Measurements from ENCODE around the gene SP2.
A peak's percentile ranks its signal among the peaks of the same experiment; 100 is the strongest.

SP2 gene

GRCh38 chr17:47967607-47968252 lies 71.7 kb downstream of the SP2 start:
- Mint-ChIP-seq H3K4me1 (ENCODE audit: low read depth) (peaks cover 18% of the 10 kb centered on the region), H3K36me3 (ENCODE audit: low read depth) (no peaks in the 10 kb centered on the region), H3K9me3 (no peaks in the 10 kb centered on the region), H3K4me3 (no peak overlapping the region), H3K27me3 (ENCODE audit: low read depth) (no peaks in the 10 kb centered on the region), H3K27ac (no peak overlapping the region)
- DNase-seq (ENCODE audit: low spot score): no peak

GRCh38 chr17:47968836-47969235 lies 72.8 kb downstream of the SP2 start:
- Mint-ChIP-seq H3K27ac (no peak overlapping the region), H3K4me1 (ENCODE audit: low read depth) (peaks cover 21% of the 10 kb centered on the region), H3K36me3 (ENCODE audit: low read depth) (peaks cover 1% of the 10 kb centered on the region), H3K27me3 (ENCODE audit: low read depth) (no peaks in the 10 kb centered on the region), H3K4me3 (no peak overlapping the region), H3K9me3 (no peaks in the 10 kb centered on the region)
- no peak for DNase-seq (ENCODE audit: low spot score)

- Mint-ChIP-seq H3K27me3 (ENCODE audit: low read depth) (no peaks in the 10 kb centered on the region), H3K27ac (peak overlapping the region; percentile 44), H3K36me3 (ENCODE audit: low read depth) (peaks cover 11% of the 10 kb centered on the region), H3K9me3 (no peaks in the 10 kb centered on the region), H3K4me1 (ENCODE audit: low read depth) (peaks cover 21% of the 10 kb centered on the region), H3K4me3 (peak overlapping the region; percentile 94)
- DNase-seq (ENCODE audit: low spot score): peak; percentile 6
These were observed 74.1 kb downstream of the SP2 start for GRCh38 chr17:47969930-47970724.

- Mint-ChIP-seq H3K36me3 (ENCODE audit: low read depth) (peaks cover 16% of the 10 kb centered on the region), H3K4me1 (ENCODE audit: low read depth) (peaks cover 21% of the 10 kb centered on the region), H3K9me3 (no peaks in the 10 kb centered on the region), H3K27me3 (ENCODE audit: low read depth) (no peaks in the 10 kb centered on the region), H3K4me3 (peak within 1 kb of the TSS; percentile 94), H3K27ac (peak within 1 kb of the TSS; percentile 91)
- DNase-seq (ENCODE audit: low spot score): peak; percentile 100
These were observed 74.9 kb downstream of the SP2 start, which contains the start of gene CDK5RAP3 for GRCh38 chr17:47970725-47971499. CDK5RAP3 (plus strand) TSS chr17:47971113; CDS start chr17:47971147, 34 bp downstream.

GRCh38 chr17:47973541-47973940 lies 77.5 kb downstream of the SP2 start:
- Mint-ChIP-seq H3K4me3 (peak overlapping the region; percentile 28), H3K9me3 (no peaks in the 10 kb centered on the region)

GRCh38 chr17:47975189-47975822 lies 79.3 kb downstream of the SP2 start:
- peaks cover 14% of the 10 kb centered on the region for H3K4me1 Mint-ChIP-seq (ENCODE audit: low read depth)
- no peaks in the 10 kb centered on the region for H3K9me3 Mint-ChIP-seq
- H3K36me3 Mint-ChIP-seq (ENCODE audit: low read depth): peaks cover 42% of the 10 kb centered on the region
- no peak overlapping the region for H3K27ac Mint-ChIP-seq
- no peaks in the 10 kb centered on the region for H3K27me3 Mint-ChIP-seq (ENCODE audit: low read depth)
- no peak for DNase-seq (ENCODE audit: low spot score)
- H3K4me3 Mint-ChIP-seq: no peak overlapping the region

More at GRCh38 chr17:47973541-47973940, 77.5 kb downstream of the SP2 start:
- Mint-ChIP-seq H3K27ac (no peak overlapping the region), H3K4me1 (ENCODE audit: low read depth) (peaks cover 21% of the 10 kb centered on the region), H3K36me3 (ENCODE audit: low read depth) (peaks cover 27% of the 10 kb centered on the region), H3K27me3 (ENCODE audit: low read depth) (no peaks in the 10 kb centered on the region)
- DNase-seq (ENCODE audit: low spot score): no peak

GRCh38 chr17:47975823-47976205 lies 79.8 kb downstream of the SP2 start:
- no peak overlapping the region for H3K27ac Mint-ChIP-seq
- no peaks in the 10 kb centered on the region for H3K9me3 Mint-ChIP-seq
- H3K27me3 Mint-ChIP-seq (ENCODE audit: low read depth): no peaks in the 10 kb centered on the region
- H3K4me3 Mint-ChIP-seq: no peak overlapping the region
- peaks cover 47% of the 10 kb centered on the region for H3K36me3 Mint-ChIP-seq (ENCODE audit: low read depth)
- no peak for DNase-seq (ENCODE audit: low spot score)
- H3K4me1 Mint-ChIP-seq (ENCODE audit: low read depth): peaks cover 13% of the 10 kb centered on the region

GRCh38 chr17:47978324-47978723 lies 82.3 kb downstream of the SP2 start:
- H3K27ac Mint-ChIP-seq: no peak overlapping the region
- no peaks in the 10 kb centered on the region for H3K27me3 Mint-ChIP-seq (ENCODE audit: low read depth)
- H3K4me1 Mint-ChIP-seq (ENCODE audit: low read depth): peaks cover 10% of the 10 kb centered on the region
- DNase-seq (ENCODE audit: low spot score): peak; percentile 15
- H3K9me3 Mint-ChIP-seq: no peaks in the 10 kb centered on the region
- H3K36me3 Mint-ChIP-seq (ENCODE audit: low read depth): peaks cover 52% of the 10 kb centered on the region
- no peak overlapping the region for H3K4me3 Mint-ChIP-seq
